Colonic mucosa (tissue), 4 donors: ENCODE data around the gene HELQ. TPM values are rescaled to one million over a fixed set of nuclear protein-coding genes. Genes with fewer than 3 reads are reported as not detected.

Experiments
- DNase-seq: peaks from one replicate; pipeline ENCODE4 v3.0.0-alpha.2; 2020
- H3K27ac ChIP-seq: fragments of 200-600 bp; one replicate; pipeline ENCODE4 v1.8.0; 2021
- H3K27me3 ChIP-seq: fragments of 200-600 bp; one replicate; pipeline ENCODE4 v1.8.0; 2021
- H3K36me3 ChIP-seq: fragments of 200-600 bp; one replicate; pipeline ENCODE4 v1.8.0; 2021
- H3K4me1 ChIP-seq: fragments of 200-600 bp; one replicate; pipeline ENCODE4 v1.8.0; 2021; ENCODE audit warnings: mild to moderate bottlenecking
- H3K4me3 ChIP-seq: fragments of 200-600 bp; one replicate; pipeline ENCODE4 v1.8.0; 2021
- H3K9ac ChIP-seq, 2 donors: one replicate each; pipeline ENCODE4 v1.7.0; 2013; ENCODE audit warnings: control low read depth in 2 of 2, low read depth in 2 of 2, low read length in 2 of 2
- H3K9me3 ChIP-seq: fragments of 200-600 bp; one replicate; pipeline ENCODE4 v1.8.0; 2021
- CTCF ChIP-seq: fragments of 200-600 bp; IDR thresholded peaks from one replicate; pipeline ENCODE4 v1.8.0; 2022; ENCODE audit warnings: antibody characterized with exemption, mild to moderate bottlenecking
- intact Hi-C: fragments of 100-400 bp; cut with DNase I; formaldehyde crosslinking; loops from one replicate; pipeline ENCODE4 v1.14.1; 2022
- total RNA-seq, 2 donors: library from RNA; stranded (reverse); fragmentation: NEBNext Ultra II Directional in 1 of 2; extraction: Animal tissue kit (Norgen Biotek cat#: 25700) in 1 of 2; gene quantifications; one replicate each; pipeline ENCODE4 v1.2.1, GENCODE V29; 2021
- donor health status: healthy.
- donor health status: DM: no; HTN: no; CAD: no.
- donor health status: DM: no; HTN: no; CAD: no.

HELQ gene
- total RNA-seq, 2 donors from 2014 or later = 11.0 to 11.7 TPM

DNA sequence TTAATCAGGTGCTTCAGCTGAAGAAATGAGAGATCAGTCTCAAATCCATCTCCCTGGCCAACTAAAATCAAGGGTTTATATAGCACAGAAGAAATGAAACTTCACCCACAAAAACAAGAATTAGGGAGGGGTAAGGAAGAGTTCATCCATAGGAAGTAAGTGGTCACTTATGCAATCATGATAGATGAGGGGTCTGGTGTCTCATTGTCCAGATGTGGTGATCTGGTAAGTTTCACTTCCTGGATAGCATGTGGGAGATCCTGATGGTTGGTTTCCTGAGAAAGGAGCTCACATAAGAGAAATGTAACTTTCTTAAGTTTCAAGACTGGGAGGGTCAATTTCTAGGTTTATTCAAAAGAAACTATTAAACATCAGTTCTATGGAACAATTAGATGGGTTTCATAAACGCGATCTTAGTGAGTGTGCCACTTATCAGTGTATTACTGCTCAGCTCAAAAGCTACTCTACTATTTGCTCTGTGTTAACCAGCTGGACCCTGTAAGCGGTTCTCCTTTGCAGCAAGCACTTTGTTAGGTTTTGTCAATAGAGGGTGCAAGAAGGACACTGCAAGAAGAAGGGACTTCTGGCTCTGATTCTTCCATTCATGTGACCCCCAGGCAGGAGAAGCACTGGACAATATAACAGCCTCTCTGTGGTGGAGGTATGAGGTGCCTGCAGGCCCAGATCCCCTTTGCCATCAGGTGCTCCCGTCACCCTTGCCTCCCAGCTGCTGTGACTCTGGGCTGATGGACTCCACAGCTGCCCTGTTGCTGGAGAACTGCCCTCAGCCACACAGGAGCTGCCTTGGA, 85.6 kb downstream of the HELQ start:
- intact Hi-C loops = no loop called here
- DNase-seq = no peak
- H3K4me1 ChIP-seq = no peaks in the 10 kb centered on the region
- no peak for TF ChIP-seq CTCF
- no peaks in the 10 kb centered on the region for H3K36me3 ChIP-seq
- no peak overlapping the region for H3K4me3 ChIP-seq
- no peaks in the 10 kb centered on the region for H3K27me3 ChIP-seq
- H3K9me3 ChIP-seq = no peaks in the 10 kb centered on the region
- no peak overlapping the region for H3K27ac ChIP-seq
- H3K9ac ChIP-seq = no peak overlapping the region

DNA sequence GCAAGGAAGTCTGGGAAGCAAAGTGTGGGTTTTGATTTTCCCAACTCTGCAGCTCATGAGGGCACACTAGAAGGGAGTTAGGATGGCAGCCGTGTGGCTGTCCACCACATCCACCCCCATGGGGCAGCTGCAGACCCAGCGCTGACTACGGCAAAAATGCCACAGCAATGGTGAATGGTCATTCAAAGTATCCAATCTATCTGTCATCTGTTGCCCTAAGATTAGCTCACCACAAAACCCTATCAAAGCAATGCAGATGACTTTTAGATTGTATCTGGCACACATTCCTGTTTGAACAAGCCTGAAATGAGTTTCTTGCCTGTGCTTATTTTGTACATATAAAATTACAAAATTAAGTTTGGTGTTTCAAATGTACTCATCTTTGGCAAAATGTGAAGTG, 91.3 kb downstream of the HELQ start:
- Histone ChIP-seq H3K9ac (no peak overlapping the region), H3K27ac (no peak overlapping the region), H3K36me3 (no peaks in the 10 kb centered on the region), H3K4me1 (no peaks in the 10 kb centered on the region), H3K9me3 (no peaks in the 10 kb centered on the region), H3K4me3 (no peak overlapping the region), H3K27me3 (no peaks in the 10 kb centered on the region)
- no peak for TF ChIP-seq CTCF
- no peak for DNase-seq
- intact Hi-C loops = no loop called here

DNA sequence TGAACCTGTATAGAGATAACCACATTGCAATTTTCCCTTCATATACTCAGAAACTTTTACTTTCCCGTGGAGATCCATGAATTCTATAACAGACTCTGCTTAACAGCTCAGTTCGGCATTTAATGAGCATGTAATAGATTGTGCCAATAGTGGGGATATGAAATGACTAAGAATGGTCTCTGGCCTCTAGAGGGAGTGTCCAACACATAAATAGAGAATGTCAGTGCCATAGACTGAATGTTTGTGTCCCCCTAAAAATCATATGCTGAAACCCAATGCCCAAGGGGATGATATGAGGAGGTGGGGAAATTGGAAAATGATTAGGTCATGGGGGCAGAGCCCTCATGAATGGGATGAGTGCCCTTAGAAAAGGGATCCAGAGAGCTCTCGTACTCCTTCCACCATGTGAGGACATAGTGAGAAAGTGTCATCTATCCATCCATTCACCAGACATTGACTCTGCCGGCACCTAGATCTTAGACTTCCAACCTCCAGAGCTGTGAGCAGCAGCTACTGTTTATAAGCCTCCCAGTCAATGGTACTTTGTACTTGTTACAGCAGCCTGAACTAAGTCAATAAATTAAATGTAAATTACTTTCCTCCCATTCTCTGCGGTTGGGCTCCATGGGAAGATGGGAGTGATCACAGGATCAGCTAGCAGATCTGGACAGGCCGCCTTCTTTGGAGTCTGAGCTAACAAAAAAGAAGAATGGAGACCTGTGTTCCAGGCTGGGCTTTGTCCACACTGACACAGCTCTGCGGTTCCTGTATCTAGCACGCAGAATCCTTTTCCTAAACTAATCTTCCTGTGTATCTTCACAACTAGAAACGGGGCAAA, 92.9 kb downstream of the HELQ start:
- DNase-seq = peak; percentile 48
- no peaks in the 10 kb centered on the region for H3K27me3 ChIP-seq
- TF ChIP-seq CTCF = no peak
- H3K4me1 ChIP-seq = no peaks in the 10 kb centered on the region
- intact Hi-C loops = no loop called here
- H3K36me3 ChIP-seq = no peaks in the 10 kb centered on the region
- H3K9me3 ChIP-seq = no peaks in the 10 kb centered on the region
- no peak overlapping the region for H3K4me3 ChIP-seq
- H3K27ac ChIP-seq = no peak overlapping the region
- H3K9ac ChIP-seq = no peak overlapping the region

GRCh38 chr4:83361416-83362103, 94.1 kb downstream of the HELQ start:
- no peak for TF ChIP-seq CTCF
- intact Hi-C loops = no loop called here
- Histone ChIP-seq H3K4me3 (no peak overlapping the region), H3K27me3 (no peaks in the 10 kb centered on the region), H3K4me1 (no peaks in the 10 kb centered on the region), H3K27ac (no peak overlapping the region), H3K9ac (no peak overlapping the region), H3K36me3 (no peaks in the 10 kb centered on the region), H3K9me3 (no peaks in the 10 kb centered on the region)
- DNase-seq = no peak

DNA sequence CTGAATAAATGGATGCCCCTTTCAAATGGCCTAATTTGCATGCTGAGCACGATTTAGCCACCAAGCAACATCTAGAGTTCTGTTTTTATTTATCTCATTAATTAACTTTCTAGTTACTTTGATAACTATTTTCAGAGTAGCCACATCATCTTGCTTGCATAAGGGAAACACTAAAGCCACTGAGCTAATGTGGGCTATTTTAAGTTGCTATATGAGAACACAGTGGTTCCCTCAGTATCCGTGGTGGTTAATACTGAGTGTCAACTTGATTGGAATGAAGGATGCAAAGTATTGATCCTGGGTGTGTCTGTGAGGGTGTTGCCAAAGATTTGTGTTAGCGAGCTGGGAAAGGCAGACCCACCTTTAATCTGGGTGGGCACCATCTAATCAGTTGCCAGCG, 95.6 kb downstream of the HELQ start:
- Histone ChIP-seq H3K4me1 (no peaks in the 10 kb centered on the region), H3K27ac (no peak overlapping the region), H3K9ac (no peak overlapping the region), H3K27me3 (no peaks in the 10 kb centered on the region), H3K36me3 (no peaks in the 10 kb centered on the region), H3K4me3 (no peak overlapping the region), H3K9me3 (no peaks in the 10 kb centered on the region)
- no peak for DNase-seq
- no peak for TF ChIP-seq CTCF
- intact Hi-C loops = no loop called here
